ENCODE measurements around the gene IPPK. TPM values are rescaled to one million over a fixed set of nuclear protein-coding genes. Genes with fewer than 3 reads are reported as not detected.

Gene IPPK
- total RNA-seq, 5 donors from 2014 or later (not counting 1 experiment from before 2014, with no cell fraction given) = 7.5 to 9.6 (median 8.3) TPM

DNA sequence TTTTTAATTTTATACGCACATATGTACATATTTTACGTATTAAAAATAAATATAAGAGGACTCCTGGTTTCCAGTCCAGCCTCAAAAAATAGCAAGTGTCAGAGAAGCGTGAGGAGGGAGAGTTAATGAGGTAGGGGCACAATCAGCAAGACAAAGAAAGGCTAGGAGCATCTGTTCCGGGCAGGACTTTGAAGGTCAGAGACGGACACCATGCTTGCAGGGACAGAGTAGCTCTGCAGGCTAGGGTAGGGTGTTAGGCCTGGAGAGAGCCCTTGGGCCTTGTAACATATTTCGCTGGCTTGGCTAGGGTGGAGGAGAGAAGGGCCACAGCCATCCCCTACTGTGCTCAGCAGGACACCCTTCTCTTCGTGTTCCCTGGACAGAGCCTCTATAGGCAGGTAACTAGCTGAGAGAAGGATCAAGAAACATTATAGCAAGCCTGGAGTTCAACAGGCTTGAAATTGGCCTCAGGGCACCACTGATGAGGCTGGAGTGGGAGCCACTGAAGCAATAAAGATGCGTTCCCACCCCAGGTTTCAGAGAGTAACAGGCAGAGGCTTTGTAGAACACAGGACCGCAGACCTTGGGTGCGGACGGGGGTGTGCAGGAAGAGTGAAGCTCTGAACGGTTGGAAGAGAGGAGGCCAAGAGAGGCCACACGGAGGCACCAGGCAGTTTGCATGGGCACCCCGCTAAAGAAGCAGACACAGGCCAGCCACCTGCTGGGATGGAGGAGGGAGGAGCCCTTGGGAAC, 9.7 kb upstream of the IPPK start:
- CTCF ChIA-PET = no interaction called here

DNA sequence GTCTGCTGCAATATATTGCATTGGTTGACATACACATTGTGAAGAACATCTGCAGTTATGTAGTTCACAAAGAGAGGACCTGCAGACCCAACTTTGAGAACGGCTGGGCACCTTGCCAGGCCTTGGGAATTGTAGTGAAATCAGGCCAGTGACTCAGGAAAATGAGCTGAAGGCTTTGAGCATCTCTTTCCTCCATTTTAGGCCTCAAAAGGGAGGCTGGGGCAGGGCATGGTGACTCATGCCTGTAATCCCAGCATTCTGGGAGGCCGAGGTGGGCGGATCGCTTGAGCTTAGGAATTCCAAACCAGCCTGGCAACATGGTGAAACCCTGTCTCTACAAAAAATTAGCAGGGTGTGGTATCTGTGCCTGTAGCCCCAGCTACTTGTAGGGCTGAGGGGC, 1.4 kb upstream of the IPPK start:
- Mint-ChIP-seq H3K4me1 (peaks cover 32 to 37% (median 35%) of the 10 kb centered on the region in 3 donors), H3K4me3 (peak overlapping the region; percentile 92 to 96 (median 95)), H3K9me3 (no peaks in the 10 kb centered on the region), H3K27ac (no peak overlapping the region), H3K36me3 (peaks cover 8% of the 10 kb centered on the region), H3K27me3 (no peaks in the 10 kb centered on the region)
- 92% methylated on average over 4 of the region's 4 CpGs for WGBS (ENCODE audit: insufficient coverage)
- ChIA-PET CTCF (interaction anchor here (0.6 to 1.8 kb wide), 2 partner anchors 67 to 93 kb away, joined by 5 to 6 read pairs; partner anchors contain the start of gene BICD2 (in 1 of the 2)), POLR2A (no interaction called here)
- peaks cover 0 to 7% of the 10 kb centered on the region in 2 donors for H3K36me3 ChIP-seq (ENCODE audit: control insufficient read depth in 2 of 2, extremely low read depth in 1 of 2, insufficient read depth in 1 of 2, low read length in 1 of 2)
- peaks cover 8 to 38% of the 10 kb centered on the region in 2 experiments for H3K4me1 ChIP-seq (ENCODE audit: control insufficient read depth in 1 of 2, extremely low read depth in 1 of 2, insufficient read depth in 2 of 2, low read length in 2 of 2)
- no peak for ATAC-seq (replicated peaks in 1 of 4)
- H3K4me3 ChIP-seq (ENCODE audit: control insufficient read depth in 1 of 2, extremely low read depth in 1 of 2, low read length in 1 of 2) = peak overlapping the region; percentile 92 to 99
- DNase-seq = peak in 1 of 35 experiments; percentile 21
- no peak overlapping the region for H3K27ac ChIP-seq (ENCODE audit: low read length)
- H3K27me3 ChIP-seq (replicated peaks in 1 of 2; ENCODE audit: control insufficient read depth in 2 of 2, extremely low read depth in 1 of 2, insufficient read depth in 2 of 2, low read length in 1 of 2) = no peaks in the 10 kb centered on the region
- H3K9me3 ChIP-seq = no peaks in the 10 kb centered on the region

More for the DNA sequence above, 9.7 kb upstream of the IPPK start:
- Histone ChIP-seq H3K9me3 (no peaks in the 10 kb centered on the region), H3K27ac (ENCODE audit: low read length) (no peak overlapping the region), H3K36me3 (ENCODE audit: control insufficient read depth in 2 of 2, extremely low read depth in 1 of 2, insufficient read depth in 1 of 2, low read length in 1 of 2) (no peaks in the 10 kb centered on the region), H3K4me3 (ENCODE audit: control insufficient read depth in 1 of 2, extremely low read depth in 1 of 2, low read length in 1 of 2) (no peak overlapping the region), H3K4me1 (ENCODE audit: control insufficient read depth in 1 of 2, extremely low read depth in 1 of 2, insufficient read depth in 2 of 2, low read length in 2 of 2) (peaks cover 0 to 2% of the 10 kb centered on the region in 2 experiments), H3K27me3 (replicated peaks in 1 of 2; ENCODE audit: control insufficient read depth in 2 of 2, extremely low read depth in 1 of 2, insufficient read depth in 2 of 2, low read length in 1 of 2) (no peaks in the 10 kb centered on the region)
- Mint-ChIP-seq H3K27ac (no peak overlapping the region), H3K4me3 (no peak overlapping the region), H3K9me3 (no peaks in the 10 kb centered on the region), H3K4me1 (peaks cover 0 to 7% (median 2%) of the 10 kb centered on the region in 3 donors), H3K36me3 (no peaks in the 10 kb centered on the region), H3K27me3 (no peaks in the 10 kb centered on the region)
- DNase-seq = no peak
- no peak for ATAC-seq (replicated peaks in 1 of 4)
- POLR2A ChIA-PET = interaction anchor here in 1 of 2 donors (0.7 kb wide), 1 partner anchor 90 kb away, joined by 5 read pairs; no protein-coding TSS in a partner anchor
- WGBS (ENCODE audit: insufficient coverage) = 95% methylated on average over 10 of the region's 14 CpGs

DNA sequence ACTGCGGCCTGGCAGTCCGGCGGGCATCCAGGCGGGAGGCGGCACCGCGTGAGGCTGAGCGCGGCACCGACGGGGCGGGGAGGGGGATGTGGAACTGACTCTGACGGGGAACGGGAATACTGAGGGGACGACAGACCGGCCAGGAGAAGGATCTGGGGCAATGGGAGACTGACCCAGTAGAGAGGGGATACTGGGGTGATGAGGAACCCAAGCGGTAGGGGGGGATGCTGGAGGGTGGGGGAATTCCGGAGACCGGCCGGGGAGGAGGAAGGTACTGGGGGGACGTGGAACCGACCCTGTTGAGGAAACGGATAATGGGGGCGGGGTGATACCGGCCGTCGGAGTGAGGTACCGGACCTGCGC, 423 bp downstream of the IPPK start:
- ChIA-PET CTCF (interaction anchor here in 1 of 2 donors (1.0 to 1.3 kb wide), 3 partner anchors 345 to 555 kb away, joined by 4 to 6 read pairs (median 4); partner anchors contain the start of gene NOL8), POLR2A (interaction anchor here in 1 of 2 donors (1.2 kb wide), 1 partner anchor 96 kb away, joined by 3 read pairs; no protein-coding TSS in a partner anchor)
- H3K9me3 ChIP-seq = no peaks in the 10 kb centered on the region
- Mint-ChIP-seq H3K36me3 (peaks cover 8% of the 10 kb centered on the region), H3K4me3 (peak overlapping the region; percentile 92 to 96 (median 95)), H3K27ac (peak overlapping the region in 1 of 2 donors; percentile 89), H3K27me3 (no peaks in the 10 kb centered on the region), H3K4me1 (peaks cover 49 to 50% (median 49%) of the 10 kb centered on the region in 3 donors), H3K9me3 (no peaks in the 10 kb centered on the region)
- peak overlapping the region; percentile 76 for H3K27ac ChIP-seq (ENCODE audit: low read length)
- WGBS (ENCODE audit: insufficient coverage) = 0% methylated on average over 17 of the region's 29 CpGs
- H3K4me1 ChIP-seq (ENCODE audit: control insufficient read depth in 1 of 2, extremely low read depth in 1 of 2, insufficient read depth in 2 of 2, low read length in 2 of 2) = peaks cover 13 to 49% of the 10 kb centered on the region in 2 experiments
- peaks cover 0 to 7% of the 10 kb centered on the region in 2 donors for H3K36me3 ChIP-seq (ENCODE audit: control insufficient read depth in 2 of 2, extremely low read depth in 1 of 2, insufficient read depth in 1 of 2, low read length in 1 of 2)
- no peaks in the 10 kb centered on the region for H3K27me3 ChIP-seq (replicated peaks in 1 of 2; ENCODE audit: control insufficient read depth in 2 of 2, extremely low read depth in 1 of 2, insufficient read depth in 2 of 2, low read length in 1 of 2)
- H3K4me3 ChIP-seq (ENCODE audit: control insufficient read depth in 1 of 2, extremely low read depth in 1 of 2, low read length in 1 of 2) = peak overlapping the region; percentile 92 to 99
- DNase-seq = peak in 13 of 35 experiments; percentile 3 to 22 (median 13)
- ATAC-seq (replicated peaks in 1 of 4) = peak in 3 of 4 experiments; percentile 0 to 7 (median 1)

DNA sequence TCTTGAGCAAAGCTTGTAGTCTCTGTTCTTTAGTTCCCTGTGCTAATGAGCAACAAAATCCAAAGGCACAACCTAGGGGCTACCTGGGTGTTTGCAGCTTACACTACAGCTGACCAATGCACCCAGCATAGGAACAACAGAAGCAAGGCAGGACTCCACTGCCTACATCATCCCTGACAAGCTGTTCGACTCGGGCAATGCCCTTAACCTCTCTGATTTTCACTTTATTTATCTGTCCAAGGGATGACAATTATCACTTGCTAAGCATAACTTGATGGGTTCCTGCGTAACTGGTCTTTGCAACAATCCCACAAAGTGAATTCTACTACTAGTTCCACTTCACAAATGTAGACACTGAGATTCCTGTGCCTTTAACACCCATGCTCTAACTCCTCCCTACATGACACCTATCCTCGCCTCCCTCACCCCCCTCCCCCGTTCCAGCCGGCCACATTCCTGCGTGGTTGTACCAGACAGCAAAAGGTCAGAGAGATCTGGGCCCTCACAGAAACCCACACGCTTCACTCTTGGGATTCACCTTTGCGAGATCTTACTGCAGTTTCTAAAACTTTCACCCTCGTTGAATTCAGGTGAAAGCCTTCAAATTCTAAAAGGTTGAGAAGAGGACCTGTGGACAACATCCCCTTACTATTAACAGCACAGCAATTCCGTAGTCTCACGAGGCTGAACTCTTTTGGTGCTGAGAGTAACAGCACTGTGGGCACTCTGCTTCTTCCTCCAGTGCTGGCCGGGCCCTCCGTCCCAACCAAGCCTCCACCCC, 995 bp downstream of the IPPK start:
- ATAC-seq (replicated peaks in 1 of 4) = no peak
- Histone ChIP-seq H3K36me3 (ENCODE audit: control insufficient read depth in 2 of 2, extremely low read depth in 1 of 2, insufficient read depth in 1 of 2, low read length in 1 of 2) (peaks cover 0 to 8% of the 10 kb centered on the region in 2 donors), H3K27me3 (replicated peaks in 1 of 2; ENCODE audit: control insufficient read depth in 2 of 2, extremely low read depth in 1 of 2, insufficient read depth in 2 of 2, low read length in 1 of 2) (no peaks in the 10 kb centered on the region), H3K27ac (ENCODE audit: low read length) (peak overlapping the region; percentile 76), H3K4me3 (ENCODE audit: control insufficient read depth in 1 of 2, extremely low read depth in 1 of 2, low read length in 1 of 2) (peak overlapping the region; percentile 92 to 99), H3K4me1 (ENCODE audit: control insufficient read depth in 1 of 2, extremely low read depth in 1 of 2, insufficient read depth in 2 of 2, low read length in 2 of 2) (peaks cover 16 to 55% of the 10 kb centered on the region in 2 experiments), H3K9me3 (no peaks in the 10 kb centered on the region)
- no peaks in the 10 kb centered on the region for H3K27me3 Mint-ChIP-seq
- ChIA-PET CTCF (interaction anchor here in 1 of 2 donors (0.6 to 1.1 kb wide), 2 partner anchors 17 to 122 kb away, joined by 3 to 5 read pairs; no protein-coding TSS in a partner anchor), POLR2A (no interaction called here)
- peaks cover 8% of the 10 kb centered on the region for H3K36me3 Mint-ChIP-seq
- H3K27ac Mint-ChIP-seq = peak overlapping the region; percentile 44 to 89
- DNase-seq = peak in 5 of 35 experiments; percentile 10 to 38 (median 21)
- H3K4me1 Mint-ChIP-seq = peaks cover 54 to 55% (median 54%) of the 10 kb centered on the region in 3 donors
- H3K4me3 Mint-ChIP-seq = peak overlapping the region; percentile 92 to 96 (median 95)
- no peaks in the 10 kb centered on the region for H3K9me3 Mint-ChIP-seq
- WGBS (ENCODE audit: insufficient coverage) = 22% methylated on average over 12 of the region's 14 CpGs

DNA sequence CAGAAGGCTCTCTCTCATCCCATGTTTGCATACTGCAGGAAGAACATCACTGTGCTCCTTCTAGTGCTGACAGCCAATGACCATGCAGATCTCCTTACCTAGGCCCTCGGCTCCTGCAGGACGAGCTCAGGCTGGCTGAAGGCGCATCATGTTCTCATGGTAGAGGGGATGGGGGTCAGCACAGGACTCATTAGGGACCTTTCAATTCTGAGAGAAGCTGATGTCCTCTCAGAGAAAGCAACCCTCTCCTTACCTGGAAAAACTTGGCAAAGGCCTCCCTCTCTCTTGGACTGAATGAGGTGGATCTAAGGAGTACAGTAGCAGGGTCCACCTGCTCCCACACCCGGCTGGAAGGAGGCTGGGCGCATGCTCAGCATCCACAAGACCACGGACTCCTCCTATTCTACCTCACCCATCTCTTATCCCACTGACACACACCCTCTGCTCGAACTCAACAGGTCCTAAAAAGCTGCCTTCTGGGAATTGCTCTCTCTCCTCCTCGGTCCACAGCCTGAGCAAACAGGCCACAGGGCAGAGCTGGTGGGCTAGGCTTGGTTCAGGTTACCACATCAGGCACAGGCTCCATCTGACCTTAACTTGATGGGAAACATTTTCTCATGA, 2.9 kb downstream of the IPPK start:
- whole genome bisulfite sequencing (ENCODE audit: insufficient coverage) = 85% methylated on average over 4 of the region's 8 CpGs
- Histone ChIP-seq H3K27me3 (replicated peaks in 1 of 2; ENCODE audit: control insufficient read depth in 2 of 2, extremely low read depth in 1 of 2, insufficient read depth in 2 of 2, low read length in 1 of 2) (no peaks in the 10 kb centered on the region), H3K27ac (ENCODE audit: low read length) (no peak overlapping the region), H3K36me3 (ENCODE audit: control insufficient read depth in 2 of 2, extremely low read depth in 1 of 2, insufficient read depth in 1 of 2, low read length in 1 of 2) (peaks cover 0 to 10% of the 10 kb centered on the region in 2 donors), H3K4me3 (ENCODE audit: control insufficient read depth in 1 of 2, extremely low read depth in 1 of 2, low read length in 1 of 2) (no peak overlapping the region), H3K9me3 (no peaks in the 10 kb centered on the region), H3K4me1 (ENCODE audit: control insufficient read depth in 1 of 2, extremely low read depth in 1 of 2, insufficient read depth in 2 of 2, low read length in 2 of 2) (peaks cover 16 to 57% of the 10 kb centered on the region in 2 experiments)
- Mint-ChIP-seq H3K27me3 (no peaks in the 10 kb centered on the region), H3K36me3 (peaks cover 8% of the 10 kb centered on the region), H3K27ac (peak overlapping the region in 1 of 2 donors; percentile 66), H3K4me1 (peaks cover 63 to 66% (median 64%) of the 10 kb centered on the region in 3 donors), H3K4me3 (peak overlapping the region in 2 of 3 donors; percentile 31 to 92), H3K9me3 (no peaks in the 10 kb centered on the region)
- ATAC-seq (replicated peaks in 1 of 4) (no peak), DNase-seq (no peak)
- POLR2A ChIA-PET = no interaction called here
- CTCF ChIA-PET = no interaction called here

DNA sequence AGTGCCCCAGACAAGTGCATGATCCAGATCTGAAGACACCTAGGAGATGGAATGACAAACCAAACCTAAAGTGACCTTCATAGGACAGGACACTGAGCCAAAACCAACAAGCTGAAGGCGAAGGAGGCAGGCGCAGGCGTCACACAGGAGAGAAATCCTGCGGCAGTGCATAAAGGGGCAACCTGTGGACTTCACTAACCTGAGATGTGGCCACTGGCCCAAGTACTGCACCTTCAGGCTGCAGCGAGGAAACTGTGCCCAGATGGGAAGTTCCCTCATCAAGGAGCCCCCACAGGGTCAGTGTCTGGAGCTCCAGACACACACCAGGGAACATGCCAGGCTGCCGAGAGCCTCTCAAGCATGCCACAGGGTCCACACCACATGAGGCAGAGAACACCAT, 3.7 kb downstream of the IPPK start:
- peaks cover 15 to 52% of the 10 kb centered on the region in 2 experiments for H3K4me1 ChIP-seq (ENCODE audit: control insufficient read depth in 1 of 2, extremely low read depth in 1 of 2, insufficient read depth in 2 of 2, low read length in 2 of 2)
- CTCF ChIA-PET = no interaction called here
- H3K27ac Mint-ChIP-seq = peak overlapping the region; percentile 3 to 45

More for the DNA sequence above, 3.7 kb downstream of the IPPK start:
- ATAC-seq (replicated peaks in 1 of 4) (no peak), DNase-seq (no peak)
- Mint-ChIP-seq H3K4me1 (peaks cover 65 to 70% (median 67%) of the 10 kb centered on the region in 3 donors), H3K4me3 (no peak overlapping the region), H3K36me3 (peaks cover 8% of the 10 kb centered on the region), H3K9me3 (no peaks in the 10 kb centered on the region), H3K27me3 (no peaks in the 10 kb centered on the region)
- Histone ChIP-seq H3K27ac (ENCODE audit: low read length) (no peak overlapping the region), H3K9me3 (no peaks in the 10 kb centered on the region), H3K27me3 (replicated peaks in 1 of 2; ENCODE audit: control insufficient read depth in 2 of 2, extremely low read depth in 1 of 2, insufficient read depth in 2 of 2, low read length in 1 of 2) (no peaks in the 10 kb centered on the region), H3K4me3 (ENCODE audit: control insufficient read depth in 1 of 2, extremely low read depth in 1 of 2, low read length in 1 of 2) (no peak overlapping the region), H3K36me3 (ENCODE audit: control insufficient read depth in 2 of 2, extremely low read depth in 1 of 2, insufficient read depth in 1 of 2, low read length in 1 of 2) (peaks cover 0 to 10% of the 10 kb centered on the region in 2 donors)
- POLR2A ChIA-PET = no interaction called here
- WGBS (ENCODE audit: insufficient coverage) = 89% methylated on average over 6 of the region's 6 CpGs
